HAP-1 (cell line): Measurements from ENCODE around the gene FBLIM1.

Source experiments
- DNase-seq, 2 experiments: peaks; one replicate each; pipeline ENCODE4 v3.0.0-alpha.2; 2016 to 2020; ENCODE audit warnings: low spot score in 2 of 2
- H3K27me3 ChIP-seq: fragments of 250-450 bp; sonication (Bioruptor Pico); 2 replicates; pipeline ENCODE4 v1.5.1; 2020; ENCODE audit warnings: low read depth, mild to moderate bottlenecking, moderate library complexity
- H3K36me3 ChIP-seq: fragments of 250-450 bp; sonication (Bioruptor Pico); replicated peaks from 2 replicates; pipeline ENCODE4 v1.5.1; 2020; ENCODE audit warnings: mild to moderate bottlenecking
- H3K4me1 ChIP-seq: fragments of 250-450 bp; sonication (Bioruptor Pico); 2 replicates; pipeline ENCODE4 v1.5.1; 2020; ENCODE audit warnings: mild to moderate bottlenecking
- H3K4me3 ChIP-seq: fragments of 250-450 bp; sonication (Bioruptor Pico); 2 replicates; pipeline ENCODE4 v1.5.1; 2020; ENCODE audit warnings: mild to moderate bottlenecking, moderate library complexity
- H3K9me3 ChIP-seq: fragments of 250-450 bp; sonication (Bioruptor Pico); 2 replicates; pipeline ENCODE4 v1.5.1; 2020; ENCODE audit warnings: mild to moderate bottlenecking, moderate library complexity
- in situ Hi-C: fragments of 300-500 bp; cut with MboI; formaldehyde crosslinking; loops from 3 replicates; pipeline ENCODE4 v1.14.3; 2020; ENCODE audit warnings: low sequenced_read_pairs, inconsistent platforms, mixed read lengths

FBLIM1 gene

DNA sequence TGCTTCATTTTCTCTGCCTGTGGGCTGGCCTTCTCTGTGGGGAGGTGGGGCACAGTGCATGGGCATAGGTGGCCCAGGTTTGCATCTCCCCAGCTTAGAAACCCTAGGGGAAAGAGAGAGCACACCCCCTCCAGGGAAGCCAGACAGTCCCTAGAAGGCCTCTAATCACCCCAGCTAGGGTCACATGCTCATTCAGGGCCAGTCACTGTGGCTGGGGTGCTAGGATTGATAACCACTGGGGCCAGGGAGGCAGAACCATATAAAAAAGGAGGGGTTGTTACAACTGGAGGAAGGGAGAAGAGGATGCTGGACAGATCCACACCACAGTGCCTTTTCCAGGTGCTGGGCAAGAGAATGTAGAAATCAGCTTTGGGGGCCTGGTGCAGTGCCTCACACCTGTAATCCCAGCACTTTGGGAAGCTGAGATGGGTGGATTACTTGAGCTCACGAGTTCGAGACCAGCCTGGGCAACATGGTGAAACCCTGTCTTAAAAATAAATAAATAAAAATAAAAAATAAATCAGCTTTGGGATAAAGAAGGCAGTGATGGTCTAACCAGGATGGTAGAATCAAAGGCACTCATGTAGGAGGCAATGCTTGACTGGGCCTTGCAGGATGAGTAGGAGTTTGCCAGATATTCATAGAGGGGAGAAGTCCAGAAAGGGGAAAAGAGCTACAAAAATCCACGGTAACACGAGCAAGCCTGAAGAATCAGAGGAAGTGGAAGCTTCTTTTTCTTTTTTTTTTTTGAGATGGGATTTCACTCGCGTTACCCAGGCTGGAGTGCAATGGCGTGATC lies 19.5 kb downstream of the FBLIM1 start:
- DNase-seq = no peak
- Histone ChIP-seq H3K27me3 (no peaks in the 10 kb centered on the region), H3K4me1 (no peaks in the 10 kb centered on the region), H3K4me3 (no peak overlapping the region), H3K36me3 (peaks cover 13% of the 10 kb centered on the region; the same call in 1 of the 2 replicates), H3K9me3 (no peaks in the 10 kb centered on the region)
- in situ Hi-C loops = no loop called here

DNA sequence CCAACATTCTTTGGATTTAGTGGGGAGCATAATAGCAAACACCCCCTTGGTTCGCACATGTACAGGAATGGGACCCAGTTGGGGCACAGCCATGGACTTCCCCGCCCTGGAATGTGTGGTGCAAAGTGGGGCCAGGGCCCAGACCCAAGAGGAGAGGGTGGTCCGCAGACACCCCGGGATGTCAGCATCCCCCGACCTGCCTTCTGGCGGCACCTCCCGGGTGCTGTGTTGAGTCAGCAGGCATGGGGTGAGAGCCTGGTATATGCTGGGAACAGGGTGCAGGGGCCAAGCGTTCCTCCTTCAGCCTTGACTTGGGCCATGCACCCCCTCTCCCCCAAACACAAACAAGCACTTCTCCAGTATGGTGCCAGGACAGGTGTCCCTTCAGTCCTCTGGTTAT lies 27.1 kb downstream of the FBLIM1 start:
- no peak for DNase-seq
- peaks cover 6% of the 10 kb centered on the region; the same call in 1 of the 2 replicates for H3K36me3 ChIP-seq
- H3K4me3 ChIP-seq = no peak overlapping the region
- in situ Hi-C loops = no loop called here
- H3K4me1 ChIP-seq = no peaks in the 10 kb centered on the region
- H3K9me3 ChIP-seq = no peaks in the 10 kb centered on the region
- H3K27me3 ChIP-seq = no peaks in the 10 kb centered on the region

- Histone ChIP-seq H3K4me3 (no peak overlapping the region), H3K4me1 (no peaks in the 10 kb centered on the region), H3K36me3 (peaks cover 6% of the 10 kb centered on the region; the same call in 1 of the 2 replicates), H3K9me3 (no peaks in the 10 kb centered on the region), H3K27me3 (no peaks in the 10 kb centered on the region)
- no peak for DNase-seq
- in situ Hi-C loops = no loop called here
Observed at GRCh38 chr1:15786581-15786980, 28.0 kb downstream of the FBLIM1 start.

DNA sequence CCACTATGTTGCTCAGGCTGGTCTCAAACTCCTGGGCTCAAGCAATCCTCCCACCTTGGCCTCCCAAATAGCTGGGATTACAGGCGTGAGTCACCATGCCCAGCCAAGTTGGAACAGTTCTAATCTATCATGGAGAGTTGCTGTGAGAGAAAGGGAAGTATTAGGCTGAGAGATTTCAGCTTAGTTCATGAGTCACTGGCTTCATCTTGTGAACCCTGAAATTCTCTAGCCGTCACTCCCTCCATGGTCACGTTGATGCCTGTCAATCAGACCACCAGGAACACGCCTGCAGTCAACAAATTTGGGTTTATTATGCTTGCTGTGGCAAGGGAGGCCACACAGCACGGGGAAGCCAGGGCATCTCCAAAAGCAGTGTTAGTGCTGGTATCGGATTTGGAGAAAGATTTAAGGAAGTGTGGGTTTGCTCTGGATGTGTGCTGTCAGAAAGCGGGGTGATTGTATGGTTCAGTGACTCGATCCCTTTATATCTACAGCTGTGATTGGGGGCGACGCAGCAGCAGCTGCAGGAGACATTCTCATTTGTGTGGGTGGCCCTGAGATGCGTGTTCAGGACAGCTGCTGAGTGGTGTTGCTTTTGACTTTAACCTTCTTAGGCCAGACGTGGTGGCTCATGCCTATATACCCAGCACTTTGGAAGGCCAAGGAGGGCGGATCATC lies 30.2 kb downstream of the FBLIM1 start:
- Histone ChIP-seq H3K9me3 (no peaks in the 10 kb centered on the region), H3K36me3 (peaks cover 3% of the 10 kb centered on the region; the same call in 1 of the 2 replicates), H3K4me3 (no peak overlapping the region), H3K4me1 (peaks cover 2% of the 10 kb centered on the region; the same call in 1 of the 2 replicates), H3K27me3 (no peaks in the 10 kb centered on the region)
- DNase-seq = no peak
- in situ Hi-C loops = no loop called here

DNA sequence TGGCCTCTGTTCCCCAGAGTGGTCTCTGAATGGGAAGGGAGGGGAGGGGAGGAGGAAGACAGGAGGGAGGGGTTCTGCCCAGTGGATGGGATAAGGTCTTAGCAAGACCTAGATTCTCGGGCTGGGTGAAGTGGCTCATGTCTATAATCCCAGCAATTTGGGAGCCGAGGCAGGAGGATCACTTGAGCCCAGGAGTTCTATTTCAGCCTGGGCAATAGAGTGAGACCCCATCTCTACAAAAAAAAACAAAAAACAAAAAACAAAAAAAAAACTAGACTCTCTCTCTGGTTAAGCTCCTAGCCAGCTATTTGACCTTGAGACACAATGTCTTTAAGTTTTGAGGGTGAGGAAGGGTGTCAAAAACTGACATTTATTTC lies 37.5 kb downstream of the FBLIM1 start:
- peaks cover 2% of the 10 kb centered on the region; the same call in 1 of the 2 replicates for H3K4me1 ChIP-seq
- no peaks in the 10 kb centered on the region for H3K36me3 ChIP-seq
- H3K4me3 ChIP-seq = no peak overlapping the region
- H3K9me3 ChIP-seq = no peaks in the 10 kb centered on the region
- in situ Hi-C loops = no loop called here
- H3K27me3 ChIP-seq = no peaks in the 10 kb centered on the region
- DNase-seq = no peak

DNA sequence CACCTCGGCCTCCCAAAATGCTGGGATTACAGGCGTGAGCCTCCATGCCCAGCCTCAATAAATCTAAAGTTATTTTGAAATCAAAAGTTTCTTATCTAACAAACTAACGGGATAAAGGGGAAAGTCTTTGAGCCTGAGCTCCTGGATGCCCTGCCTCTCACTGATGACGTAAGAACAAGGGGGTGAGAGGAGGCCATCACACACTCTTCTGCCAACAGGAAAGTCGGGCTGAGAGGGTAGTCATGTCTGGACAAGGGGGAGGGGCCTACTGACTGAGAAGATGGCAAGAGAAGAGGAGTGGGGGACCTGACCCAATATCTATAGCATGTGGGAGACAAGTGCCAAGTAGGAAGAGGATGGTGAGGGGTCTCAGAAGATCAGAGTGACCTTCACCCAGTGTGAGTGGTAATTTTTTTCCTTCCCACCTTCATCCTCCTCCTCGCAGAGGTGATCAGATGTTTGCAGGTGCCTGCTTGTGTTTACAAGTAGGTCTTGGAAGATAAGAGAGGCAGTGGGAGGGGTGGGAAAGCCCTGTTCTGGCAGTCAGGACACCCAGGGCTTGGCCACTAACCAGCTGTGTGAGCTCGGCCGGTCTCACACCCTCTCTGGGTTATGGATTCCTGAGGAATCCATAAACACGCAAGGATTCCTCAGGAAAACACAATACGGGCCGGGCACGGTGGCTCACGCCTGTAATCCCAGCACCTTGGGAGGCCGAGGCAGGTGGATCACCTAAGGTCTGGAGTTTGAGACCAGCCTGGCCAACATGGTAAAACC lies 39.2 kb downstream of the FBLIM1 start:
- no peaks in the 10 kb centered on the region for H3K9me3 ChIP-seq
- in situ Hi-C loops = no loop called here
- no peak overlapping the region for H3K4me3 ChIP-seq
- H3K36me3 ChIP-seq = no peaks in the 10 kb centered on the region
- no peaks in the 10 kb centered on the region for H3K4me1 ChIP-seq
- H3K27me3 ChIP-seq = no peaks in the 10 kb centered on the region
- DNase-seq = no peak

DNA sequence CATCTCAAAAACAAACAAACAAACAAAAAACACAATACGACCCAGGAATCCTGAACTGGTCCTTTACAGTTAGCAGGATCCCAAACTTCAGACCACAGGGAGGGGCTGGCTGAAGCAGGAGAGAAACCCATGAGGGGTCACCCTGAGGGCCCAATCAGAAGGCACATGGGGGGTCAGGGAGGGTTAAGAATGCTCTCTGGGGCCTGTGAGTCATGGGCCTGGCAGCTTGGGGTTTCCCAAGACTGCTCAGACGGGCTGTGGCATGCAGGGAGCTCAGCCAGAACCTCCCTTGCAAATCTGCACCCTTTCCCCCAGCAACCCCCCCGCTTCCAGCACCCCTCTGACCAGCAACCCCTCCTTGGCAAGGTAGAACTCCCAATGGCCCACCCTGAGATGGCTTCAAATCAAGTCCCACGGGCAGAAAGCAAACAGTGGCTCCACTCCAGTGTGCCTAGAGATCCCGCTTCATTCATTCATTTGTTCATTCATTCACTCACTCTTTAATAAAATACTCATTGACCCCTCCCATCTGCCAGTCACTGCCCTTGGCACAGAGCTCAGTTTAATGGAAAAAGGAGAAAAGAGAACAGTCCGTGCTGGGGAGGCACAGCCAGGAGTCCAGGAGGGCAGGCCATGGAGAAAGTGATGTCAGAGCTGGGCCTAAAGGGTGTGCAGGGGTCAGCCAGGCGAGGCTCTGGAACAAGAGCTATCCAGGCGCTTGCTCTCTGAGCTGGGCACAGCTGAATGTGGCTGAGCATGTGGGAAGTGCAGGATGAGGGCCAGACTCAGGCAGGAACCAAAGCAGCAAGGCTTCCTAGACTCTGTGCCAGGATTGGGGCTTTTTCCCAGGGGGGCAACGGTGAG lies 40.6 kb downstream of the FBLIM1 start:
- H3K4me3 ChIP-seq = no peak overlapping the region
- peaks cover 3% of the 10 kb centered on the region; the same call in 1 of the 2 replicates for H3K4me1 ChIP-seq
- H3K9me3 ChIP-seq = no peaks in the 10 kb centered on the region
- in situ Hi-C loops = no loop called here
- H3K27me3 ChIP-seq = no peaks in the 10 kb centered on the region
- H3K36me3 ChIP-seq = no peaks in the 10 kb centered on the region
- no peak for DNase-seq

GRCh38 chr1:15799928-15800835 lies 41.6 kb downstream of the FBLIM1 start:
- DNase-seq = peak in 1 of 2 experiments; percentile 62
- Histone ChIP-seq H3K4me3 (no peak overlapping the region), H3K36me3 (no peaks in the 10 kb centered on the region), H3K4me1 (peaks cover 3% of the 10 kb centered on the region; the same call in 1 of the 2 replicates), H3K9me3 (no peaks in the 10 kb centered on the region), H3K27me3 (no peaks in the 10 kb centered on the region)
- in situ Hi-C loops = loop anchor here (10.0 kb wide), 1 partner anchor 125 kb away; no protein-coding TSS in a partner anchor

DNA sequence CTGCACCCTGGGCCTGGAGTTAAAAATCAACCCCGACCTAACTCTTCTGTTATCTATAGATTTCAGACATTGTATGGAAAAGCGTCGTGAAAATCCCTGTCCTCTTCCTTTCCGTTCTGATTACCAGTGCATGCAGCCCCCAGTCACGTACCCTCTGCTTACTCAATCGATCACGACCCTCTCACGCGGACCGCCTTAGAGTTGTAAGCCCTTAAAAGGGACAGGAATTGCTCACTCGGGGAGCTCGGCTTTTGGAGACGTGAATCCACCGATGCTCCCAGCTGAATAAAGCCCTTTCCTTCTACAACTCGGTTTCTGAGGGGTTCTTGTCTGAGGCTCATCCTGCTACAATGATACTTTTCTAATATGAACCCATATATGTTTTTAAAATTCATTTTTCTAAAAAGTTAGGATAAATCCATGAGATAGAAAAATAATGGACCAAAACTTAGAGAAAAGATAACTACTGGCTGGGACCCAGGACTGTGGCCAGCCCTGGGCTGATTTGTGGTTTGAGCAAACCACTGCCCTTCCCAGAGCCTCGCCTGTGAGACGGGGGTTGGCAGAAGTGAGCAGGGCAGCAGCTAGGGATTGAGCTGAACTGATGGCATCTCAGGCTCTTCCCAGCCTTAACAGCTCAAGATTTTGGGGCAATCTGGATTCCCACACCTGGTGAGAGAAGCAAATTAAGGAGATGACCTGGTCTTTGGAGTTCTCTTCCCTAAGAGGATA lies 43.8 kb downstream of the FBLIM1 start:
- Histone ChIP-seq H3K36me3 (no peaks in the 10 kb centered on the region), H3K27me3 (no peaks in the 10 kb centered on the region), H3K4me3 (no peak overlapping the region), H3K9me3 (no peaks in the 10 kb centered on the region), H3K4me1 (peaks cover 3% of the 10 kb centered on the region; the same call in 1 of the 2 replicates)
- no peak for DNase-seq
- in situ Hi-C loops = loop anchor here (10.0 kb wide), 1 partner anchor 122 kb away; no protein-coding TSS in a partner anchor

DNA sequence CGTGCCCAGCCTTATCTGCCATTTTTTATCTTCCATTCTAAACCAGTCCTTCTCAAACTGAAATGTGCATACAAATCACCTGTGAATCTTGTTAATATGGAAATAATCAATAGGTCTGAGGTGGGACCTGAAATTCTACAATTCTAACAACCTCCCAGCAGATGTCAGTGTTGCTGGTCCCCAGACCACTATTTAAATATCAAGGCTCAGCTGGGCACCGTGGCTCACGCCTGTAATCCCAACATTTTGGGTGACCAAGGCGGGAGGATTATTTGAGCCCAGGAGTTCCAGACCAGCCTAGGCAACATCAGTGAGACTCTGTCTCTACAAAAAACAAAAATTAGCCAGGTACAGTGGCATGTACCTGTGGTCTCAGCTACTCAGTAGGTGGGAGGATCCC lies 44.8 kb downstream of the FBLIM1 start:
- no peaks in the 10 kb centered on the region for H3K27me3 ChIP-seq
- in situ Hi-C loops = loop anchor here (10.0 kb wide), 1 partner anchor 121 kb away; no protein-coding TSS in a partner anchor
- no peaks in the 10 kb centered on the region for H3K9me3 ChIP-seq
- no peaks in the 10 kb centered on the region for H3K36me3 ChIP-seq
- no peak overlapping the region for H3K4me3 ChIP-seq
- peak; percentile 55 to 61 for DNase-seq
- peaks cover 3% of the 10 kb centered on the region; the same call in 1 of the 2 replicates for H3K4me1 ChIP-seq

GRCh38 chr1:15804060-15804459 lies 45.5 kb downstream of the FBLIM1 start:
- Histone ChIP-seq H3K36me3 (no peaks in the 10 kb centered on the region), H3K4me1 (peaks cover 3% of the 10 kb centered on the region; the same call in 1 of the 2 replicates), H3K27me3 (no peaks in the 10 kb centered on the region), H3K9me3 (no peaks in the 10 kb centered on the region), H3K4me3 (no peak overlapping the region)
- in situ Hi-C loops = loop anchor here (10.0 kb wide), 1 partner anchor 121 kb away; no protein-coding TSS in a partner anchor
- DNase-seq = no peak
